ENCODE measurements around the gene ARPC4. TPM values are rescaled to one million over a fixed set of nuclear protein-coding genes. Genes with fewer than 3 reads are reported as not detected.

Gene ARPC4
- total RNA-seq, 2 donors from 2014 or later, result 196 to 204 TPM

GRCh38 chr3:9807981-9808344 lies 15.1 kb downstream of the ARPC4 start:
- no peaks in the 10 kb centered on the region for H3K9me3 ChIP-seq
- H3K4me3 ChIP-seq, result no peak overlapping the region
- H3K27me3 ChIP-seq (replicated peaks; ENCODE audit: insufficient read depth), result no peaks in the 10 kb centered on the region
- H3K36me3 ChIP-seq, result peaks cover 29% of the 10 kb centered on the region
- TF ChIP-seq CTCF (IDR thresholded peaks at IDR 0.05), result no peak
- ATAC-seq (ENCODE audit: insufficient number of reproducible peaks, low FRiP score, low read depth), result no peak
- no peak overlapping the region for H3K27ac ChIP-seq
- H3K4me1 ChIP-seq (ENCODE audit: control insufficient read depth in 1 of 2, low read depth in 2 of 2), result peaks cover 0 to 20% of the 10 kb centered on the region in 2 donors
- DNase-seq (ENCODE audit: low spot score), result no peak

DNA sequence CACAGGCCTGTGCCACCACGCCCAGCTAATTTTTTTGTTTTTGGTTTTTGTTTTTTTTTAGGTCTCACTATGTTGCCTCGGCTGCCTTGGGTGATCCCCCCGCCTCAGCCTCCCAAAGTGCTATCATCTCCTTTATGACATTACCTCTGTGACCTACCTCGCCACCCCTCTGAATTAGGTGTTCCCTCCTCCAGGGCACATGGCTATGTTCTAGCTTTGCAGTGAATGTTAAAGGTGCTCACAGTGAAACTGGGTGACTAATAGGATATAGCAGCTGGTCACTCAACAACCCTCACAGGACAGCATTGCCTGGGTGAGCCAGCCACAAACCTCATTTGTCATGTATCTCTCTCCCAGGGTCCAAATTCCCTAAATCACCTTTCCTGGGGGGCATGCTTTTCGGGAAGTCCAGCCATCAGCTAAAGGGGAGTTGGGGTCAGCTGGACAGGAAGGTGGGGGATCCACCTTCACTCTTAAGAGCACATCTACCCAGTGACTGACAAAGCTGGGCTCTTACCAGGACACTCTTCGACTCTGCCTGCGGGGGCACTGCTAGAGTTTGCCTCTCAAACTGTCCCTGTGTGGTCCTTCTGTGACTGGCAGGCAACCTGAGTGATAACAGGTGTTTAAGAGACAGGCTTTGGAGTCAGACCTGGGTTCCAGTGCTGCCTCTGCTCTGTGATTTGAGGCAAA lies 15.6 kb downstream of the ARPC4 start:
- DNase-seq (ENCODE audit: low spot score) (no peak), ATAC-seq (ENCODE audit: insufficient number of reproducible peaks, low FRiP score, low read depth) (no peak)
- no peaks in the 10 kb centered on the region for H3K27me3 ChIP-seq (replicated peaks; ENCODE audit: insufficient read depth)
- H3K36me3 ChIP-seq, result peaks cover 24% of the 10 kb centered on the region
- no peak for TF ChIP-seq CTCF (IDR thresholded peaks at IDR 0.05)
- peak overlapping the region; percentile 96 to 99 for H3K27ac ChIP-seq
- no peak overlapping the region for H3K4me3 ChIP-seq
- no peaks in the 10 kb centered on the region for H3K9me3 ChIP-seq
- H3K4me1 ChIP-seq (ENCODE audit: control insufficient read depth in 1 of 2, low read depth in 2 of 2), result peaks cover 0 to 20% of the 10 kb centered on the region in 2 donors

DNA sequence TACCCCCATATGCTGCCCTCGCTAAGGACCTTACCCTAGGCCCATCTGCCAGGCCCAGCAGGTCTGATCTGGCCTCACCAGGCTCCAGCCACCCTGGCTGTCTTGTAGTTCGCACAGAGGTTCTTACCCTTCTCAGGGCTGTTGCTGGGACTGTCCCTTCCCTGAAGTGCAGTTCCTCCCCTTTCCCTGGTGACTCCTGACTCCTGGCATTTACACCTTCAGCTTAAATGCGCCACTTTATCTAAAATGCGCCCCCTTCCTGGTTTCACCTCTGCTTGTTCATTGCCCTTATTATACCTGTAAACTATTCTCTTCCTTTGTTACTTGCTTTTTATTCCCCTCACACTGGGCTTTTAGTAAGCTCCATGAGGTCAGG lies 16.3 kb downstream of the ARPC4 start:
- H3K4me1 ChIP-seq (ENCODE audit: control insufficient read depth in 1 of 2, low read depth in 2 of 2), result peaks cover 0 to 20% of the 10 kb centered on the region in 2 donors
- TF ChIP-seq CTCF (IDR thresholded peaks at IDR 0.05), result no peak
- H3K36me3 ChIP-seq, result peaks cover 17% of the 10 kb centered on the region
- ATAC-seq (ENCODE audit: insufficient number of reproducible peaks, low FRiP score, low read depth) (no peak), DNase-seq (ENCODE audit: low spot score) (no peak)
- H3K9me3 ChIP-seq, result no peaks in the 10 kb centered on the region
- peak overlapping the region; percentile 92 for H3K4me3 ChIP-seq
- peak overlapping the region; percentile 96 to 99 for H3K27ac ChIP-seq
- H3K27me3 ChIP-seq (replicated peaks; ENCODE audit: insufficient read depth), result no peaks in the 10 kb centered on the region

DNA sequence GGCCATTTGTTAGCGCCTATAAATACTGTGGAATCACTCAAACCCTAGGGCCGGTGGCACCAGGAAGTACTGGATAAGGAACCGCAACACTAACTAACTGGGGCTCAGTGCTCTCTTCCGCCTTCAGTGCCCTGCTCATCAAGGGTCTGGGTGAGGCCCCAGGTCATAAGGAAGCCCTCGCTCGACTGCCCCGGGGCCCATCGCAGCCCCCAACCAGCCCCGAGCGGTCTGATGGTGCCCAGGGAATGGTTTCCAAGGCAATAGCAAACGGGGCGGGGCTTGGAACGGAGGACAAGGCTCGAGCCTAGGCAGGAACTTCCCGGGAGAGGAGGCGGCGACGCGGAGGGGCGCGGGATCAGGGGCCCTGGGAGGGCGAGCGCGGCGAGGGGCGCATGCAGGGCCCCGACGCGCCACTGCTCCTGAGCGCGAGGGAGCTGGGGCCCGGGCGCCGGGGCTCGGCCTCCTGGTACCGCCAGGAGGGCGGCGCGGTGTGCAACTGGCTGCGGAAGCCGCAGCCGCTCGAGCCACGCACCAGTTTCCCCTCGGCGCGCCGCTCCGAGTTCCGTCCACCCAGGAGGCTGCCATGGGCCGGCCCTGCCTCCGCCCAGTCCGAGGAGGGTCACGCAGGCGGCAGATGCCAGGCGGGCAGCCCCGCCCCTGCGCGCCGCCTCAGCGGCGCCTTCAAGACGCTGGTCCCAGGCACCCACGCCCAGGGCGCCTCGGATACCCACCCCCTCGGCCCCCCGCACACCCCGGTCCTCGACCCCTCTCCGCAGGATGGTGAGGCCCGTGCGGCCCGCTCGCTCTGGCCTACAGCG lies 16.9 kb downstream of the ARPC4 start, which contains the start of gene TTLL3:
Gene TTLL3 (plus strand): TSS at position 648 of the 818 bp plus-strand sequence. CDS start 400 bp downstream, outside the sequence.
- Histone ChIP-seq H3K9me3 (no peaks in the 10 kb centered on the region), H3K27ac (peak within 1 kb of the TSS; percentile 96 to 99), H3K4me1 (ENCODE audit: control insufficient read depth in 1 of 2, low read depth in 2 of 2) (peaks cover 0 to 20% of the 10 kb centered on the region in 2 donors), H3K4me3 (peak within 1 kb of the TSS; percentile 92), H3K27me3 (replicated peaks; ENCODE audit: insufficient read depth) (no peaks in the 10 kb centered on the region), H3K36me3 (peaks cover 11% of the 10 kb centered on the region)
- ATAC-seq (ENCODE audit: insufficient number of reproducible peaks, low FRiP score, low read depth) (peak; percentile 53), DNase-seq (ENCODE audit: low spot score) (peak; percentile 57)
- TF ChIP-seq CTCF (IDR thresholded peaks at IDR 0.05), result no peak

- Histone ChIP-seq H3K36me3 (peaks cover 5% of the 10 kb centered on the region), H3K9me3 (no peaks in the 10 kb centered on the region), H3K4me1 (ENCODE audit: control insufficient read depth in 1 of 2, low read depth in 2 of 2) (peaks cover 0 to 20% of the 10 kb centered on the region in 2 donors), H3K4me3 (peak overlapping the region; percentile 92), H3K27ac (peak overlapping the region; percentile 96 to 99), H3K27me3 (replicated peaks; ENCODE audit: insufficient read depth) (no peaks in the 10 kb centered on the region)
- DNase-seq (ENCODE audit: low spot score), result no peak
- no peak for TF ChIP-seq CTCF (IDR thresholded peaks at IDR 0.05)
- peak; percentile 34 for ATAC-seq (ENCODE audit: insufficient number of reproducible peaks, low FRiP score, low read depth)
Measured at GRCh38 chr3:9810433-9810770, 17.5 kb downstream of the ARPC4 start.
